DMS 273 (cell line): Measurements from ENCODE around the gene IRAK3.
"Not testable (repeated sequence)": the region's sequence is repeated elsewhere in the genome, so short reads cannot be mapped to it uniquely, and the experiment has no call there.

ENCODE experiments used
- DNase-seq: peaks from one replicate; lab custom pipeline; 2025; ENCODE audit not compliant: unreplicated experiment; lab: John Stamatoyannopoulos, UW

The IRAK3 gene

GRCh38 chr12:66302827-66303169, 113.8 kb downstream of the IRAK3 start:
- no peak for DNase-seq

- not testable (repeated sequence) for DNase-seq
These were observed 114.3 kb downstream of the IRAK3 start for GRCh38 chr12:66303316-66303804.
